ENCODE measurements around the gene RRAD. TPM values are rescaled to one million over a fixed set of nuclear protein-coding genes. Genes with fewer than 3 reads are reported as not detected.
"Not testable (repeated sequence)": the region's sequence is repeated elsewhere in the genome, so short reads cannot be mapped to it uniquely, and the experiment has no call there.

The RRAD gene, protein sequence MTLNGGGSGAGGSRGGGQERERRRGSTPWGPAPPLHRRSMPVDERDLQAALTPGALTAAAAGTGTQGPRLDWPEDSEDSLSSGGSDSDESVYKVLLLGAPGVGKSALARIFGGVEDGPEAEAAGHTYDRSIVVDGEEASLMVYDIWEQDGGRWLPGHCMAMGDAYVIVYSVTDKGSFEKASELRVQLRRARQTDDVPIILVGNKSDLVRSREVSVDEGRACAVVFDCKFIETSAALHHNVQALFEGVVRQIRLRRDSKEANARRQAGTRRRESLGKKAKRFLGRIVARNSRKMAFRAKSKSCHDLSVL
- 1.3 TPM for total RNA-seq

DNA sequence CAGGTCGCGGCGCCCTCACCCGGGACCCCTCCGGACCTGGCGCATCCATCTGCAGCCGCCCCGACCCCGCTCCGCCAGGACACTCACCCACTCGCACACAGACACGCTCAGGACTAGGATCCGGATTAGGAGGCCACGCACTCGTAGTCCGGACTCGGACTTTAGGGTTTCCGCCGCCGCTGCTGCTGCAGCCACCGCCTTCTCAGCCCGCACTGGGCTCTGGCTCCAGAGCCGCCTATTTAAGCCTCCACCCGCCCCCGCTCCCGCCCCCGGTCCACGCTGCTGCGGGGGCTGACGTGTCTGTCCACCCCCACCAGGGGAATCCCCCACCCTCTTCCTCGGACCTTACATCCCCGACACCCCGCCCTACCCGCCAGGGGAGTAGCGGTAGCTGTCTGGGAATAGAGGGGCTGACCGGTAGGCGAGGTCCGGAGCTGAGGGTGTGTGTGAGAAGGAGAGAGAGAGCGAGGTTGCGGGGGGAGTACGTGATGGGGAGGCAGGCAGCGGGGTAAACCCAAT is at the start of gene RRAD:
Gene RRAD (minus strand): TSS at position 214 of the 519 bp plus-strand sequence. CDS start 356 bp downstream, outside the sequence.
- Histone ChIP-seq H3K4me1 (ENCODE audit: insufficient read depth, low read length) (peaks cover 13% of the 10 kb centered on the region), H3K9me3 (ENCODE audit: low read depth, low read length) (no peaks in the 10 kb centered on the region), H3K4me3 (ENCODE audit: low read length) (no peak within 1 kb of the TSS), H3K27me3 (ENCODE audit: insufficient read depth, low read length) (peaks cover 29% of the 10 kb centered on the region)

DNA sequence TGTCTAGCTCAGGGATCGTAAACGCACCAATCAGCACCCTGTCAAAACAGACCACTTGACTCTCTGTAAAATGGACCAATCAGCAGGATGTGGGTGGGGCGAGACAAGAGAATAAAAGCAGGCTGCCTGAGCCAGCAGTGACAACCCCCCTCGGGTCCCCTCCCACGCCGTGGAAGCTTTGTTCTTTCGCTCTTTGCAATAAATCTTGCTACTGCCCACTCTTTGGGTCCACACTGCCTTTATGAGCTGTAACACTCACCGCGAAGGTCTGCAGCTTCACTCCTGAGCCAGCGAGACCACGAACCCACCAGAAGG is 49.6 kb upstream of the RRAD start:
- H3K27me3 ChIP-seq (ENCODE audit: insufficient read depth, low read length); H3K9me3 ChIP-seq (ENCODE audit: low read depth, low read length); H3K4me3 ChIP-seq (ENCODE audit: low read length); H3K4me1 ChIP-seq (ENCODE audit: insufficient read depth, low read length): not testable (repeated sequence)

DNA sequence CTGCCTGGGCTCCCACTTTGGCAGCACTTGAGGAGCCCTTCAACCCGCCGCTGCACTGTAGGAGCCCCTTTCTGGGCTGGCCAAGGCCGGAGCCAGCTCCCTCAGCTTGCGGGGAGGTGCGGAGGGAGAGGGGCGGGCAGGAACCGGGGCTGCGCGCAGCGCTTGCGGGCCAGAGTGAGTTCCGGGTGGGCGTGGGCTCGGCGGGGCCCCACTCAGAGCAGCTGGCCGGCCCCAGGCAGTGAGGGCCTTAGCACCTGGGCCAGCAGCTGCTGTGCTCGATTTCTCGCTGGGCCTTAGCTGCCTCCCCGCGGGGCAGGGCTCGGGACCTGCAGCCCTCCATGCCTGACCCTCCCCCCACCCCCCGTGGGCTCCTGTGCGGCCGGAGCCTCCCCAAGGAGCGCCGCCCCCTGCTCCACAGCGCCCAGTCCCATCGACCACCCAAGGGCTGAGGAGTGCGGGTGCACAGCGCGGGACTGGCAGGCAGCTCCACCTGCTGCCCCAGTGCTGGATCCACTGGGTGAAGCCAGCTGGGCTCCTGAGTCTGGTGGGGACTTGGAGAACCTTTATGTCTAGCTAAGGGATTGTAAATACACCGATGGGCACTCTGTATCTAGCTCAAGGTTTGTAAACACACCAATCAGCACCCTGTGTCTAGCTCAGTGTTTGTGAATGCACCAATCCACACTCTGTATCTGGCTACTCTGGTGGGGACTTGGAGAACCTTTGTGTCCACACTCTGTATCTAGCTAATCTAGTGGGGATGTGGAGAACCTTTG is 49.0 kb upstream of the RRAD start:
- not testable (repeated sequence) for H3K4me3 ChIP-seq (ENCODE audit: low read length); H3K4me1 ChIP-seq (ENCODE audit: insufficient read depth, low read length); H3K9me3 ChIP-seq (ENCODE audit: low read depth, low read length); H3K27me3 ChIP-seq (ENCODE audit: insufficient read depth, low read length)

DNA sequence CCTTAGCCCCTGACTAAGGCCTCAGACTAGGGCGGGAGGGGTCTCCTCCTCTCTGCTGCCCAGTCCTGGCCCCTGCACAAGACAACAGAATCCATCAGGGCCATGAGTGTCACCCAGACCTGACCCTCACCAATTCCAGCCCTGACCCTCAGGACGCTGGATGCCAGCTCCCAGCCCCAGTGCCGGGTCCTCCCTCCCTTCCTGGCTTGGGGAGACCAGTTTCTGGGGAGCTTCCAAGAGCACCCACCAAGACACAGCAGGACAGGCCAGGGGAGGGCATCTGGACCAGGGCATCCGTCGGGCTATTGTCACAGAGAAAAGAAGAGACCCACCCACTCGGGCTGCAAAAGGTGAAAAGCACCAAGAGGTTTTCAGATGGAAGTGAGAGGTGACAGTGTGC is 48.4 kb upstream of the RRAD start:
- Histone ChIP-seq H3K9me3 (ENCODE audit: low read depth, low read length) (no peaks in the 10 kb centered on the region), H3K4me3 (ENCODE audit: low read length) (no peak overlapping the region), H3K4me1 (ENCODE audit: insufficient read depth, low read length) (no peaks in the 10 kb centered on the region), H3K27me3 (ENCODE audit: insufficient read depth, low read length) (no peaks in the 10 kb centered on the region)

DNA sequence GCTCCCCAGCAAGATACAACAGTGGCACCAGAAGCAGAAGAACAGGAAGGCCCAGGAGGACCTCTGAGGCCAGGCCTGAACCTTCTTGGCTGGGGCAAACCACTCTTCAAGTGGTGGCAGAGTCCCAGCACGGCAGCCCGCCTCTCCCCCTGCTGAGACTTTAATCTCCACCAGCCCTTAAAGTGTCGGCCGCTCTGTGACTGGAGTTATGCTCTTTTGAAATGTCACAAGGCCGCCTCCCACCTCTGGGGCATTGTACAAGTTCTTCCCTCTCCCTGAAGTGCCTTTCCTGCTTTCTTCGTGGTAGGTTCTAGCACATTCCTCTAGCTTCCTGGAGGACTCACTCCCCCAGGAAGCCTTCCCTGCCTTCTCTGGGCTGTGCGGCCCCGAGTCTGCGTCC is 47.6 kb upstream of the RRAD start:
- no peaks in the 10 kb centered on the region for H3K27me3 ChIP-seq (ENCODE audit: insufficient read depth, low read length)
- no peaks in the 10 kb centered on the region for H3K4me1 ChIP-seq (ENCODE audit: insufficient read depth, low read length)
- H3K4me3 ChIP-seq (ENCODE audit: low read length) = no peak overlapping the region
- H3K9me3 ChIP-seq (ENCODE audit: low read depth, low read length) = no peaks in the 10 kb centered on the region

DNA sequence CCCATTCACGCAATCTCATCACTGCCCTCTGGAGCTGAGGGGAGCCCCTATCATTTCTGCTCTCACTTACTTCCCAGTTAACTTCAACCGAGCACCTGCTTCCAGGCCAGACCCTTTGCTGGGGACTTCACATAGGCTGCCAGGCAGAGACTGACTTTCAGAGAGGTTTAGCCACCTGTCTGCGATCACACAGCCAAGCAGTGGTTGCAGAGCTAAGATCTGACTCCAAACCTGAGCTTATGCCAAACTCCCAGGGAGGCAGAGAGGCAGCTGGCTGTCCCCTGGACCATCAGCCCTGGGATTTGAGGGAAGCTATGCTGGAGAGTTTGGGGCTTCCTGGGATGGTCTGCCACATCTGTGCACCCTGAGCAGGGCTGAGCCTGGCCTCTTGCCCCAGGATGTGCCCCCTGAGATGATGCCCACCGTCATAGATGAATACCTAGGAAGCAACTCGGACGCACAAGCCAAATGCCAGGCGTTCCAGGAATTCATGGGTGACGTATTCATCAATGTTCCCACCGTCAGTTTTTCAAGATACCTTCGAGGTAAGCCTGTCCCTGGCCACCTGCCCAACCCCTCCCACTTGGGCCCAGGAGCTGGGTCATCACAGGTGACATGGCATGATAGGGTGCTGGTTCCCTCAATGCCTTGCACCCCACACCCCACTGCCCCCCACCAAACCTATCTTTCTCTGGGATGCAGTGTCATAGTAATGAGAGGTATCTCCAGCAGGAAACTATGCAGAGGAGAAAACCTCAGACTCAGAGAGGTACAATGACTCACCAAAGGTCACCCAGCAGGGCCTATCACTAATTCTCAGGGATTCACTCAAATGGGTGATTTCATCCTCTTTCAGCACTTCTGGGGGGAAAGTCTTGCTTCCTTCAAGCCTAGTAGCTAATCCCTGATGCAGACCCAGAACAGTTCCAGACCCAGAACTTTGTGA is 45.7 kb upstream of the RRAD start:
- Histone ChIP-seq H3K4me3 (ENCODE audit: low read length) (no peak overlapping the region), H3K9me3 (ENCODE audit: low read depth, low read length) (no peaks in the 10 kb centered on the region), H3K27me3 (ENCODE audit: insufficient read depth, low read length) (no peaks in the 10 kb centered on the region), H3K4me1 (ENCODE audit: insufficient read depth, low read length) (no peaks in the 10 kb centered on the region)

DNA sequence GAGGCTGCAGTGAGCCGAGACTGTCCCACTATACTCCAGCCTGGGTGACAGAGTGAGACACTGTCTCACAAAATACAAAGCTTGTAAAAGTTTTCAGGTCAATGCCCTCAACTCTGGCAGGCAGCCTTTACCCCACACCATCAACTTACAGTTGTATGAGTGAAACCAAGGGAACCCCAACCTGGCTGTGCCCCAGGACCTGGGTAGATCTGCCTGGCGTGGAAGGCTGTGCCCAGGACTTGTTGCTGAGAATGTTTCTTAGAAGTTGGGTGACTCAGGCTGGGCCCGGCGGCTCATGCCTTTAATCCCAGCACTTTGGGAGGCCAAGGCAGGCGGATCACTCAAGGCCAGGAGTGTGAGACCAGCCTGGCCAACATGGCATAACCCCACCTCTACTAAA is 43.5 kb upstream of the RRAD start:
- Histone ChIP-seq H3K9me3 (ENCODE audit: low read depth, low read length) (no peaks in the 10 kb centered on the region), H3K4me1 (ENCODE audit: insufficient read depth, low read length) (no peaks in the 10 kb centered on the region), H3K4me3 (ENCODE audit: low read length) (no peak overlapping the region), H3K27me3 (ENCODE audit: insufficient read depth, low read length) (no peaks in the 10 kb centered on the region)

DNA sequence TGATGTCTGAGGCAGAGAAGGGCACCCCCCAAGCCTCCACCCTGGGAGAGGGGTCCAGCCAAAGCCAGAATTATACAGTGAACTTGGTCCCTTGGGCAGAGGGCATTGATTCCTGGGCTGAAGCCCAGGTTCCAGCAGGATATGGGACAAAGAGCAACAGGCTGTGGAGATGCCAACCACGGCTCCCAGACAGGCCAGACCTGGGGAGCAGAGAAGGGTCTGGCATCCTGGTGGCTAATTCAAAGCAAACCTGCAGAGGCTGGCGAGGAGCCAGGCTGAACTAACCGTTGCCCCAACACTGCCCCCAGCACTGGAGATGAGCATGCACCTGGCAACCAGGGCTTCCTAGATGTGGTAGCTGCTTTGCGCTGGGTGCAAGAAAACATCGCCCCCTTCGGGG is 38.7 kb upstream of the RRAD start:
- Histone ChIP-seq H3K9me3 (ENCODE audit: low read depth, low read length) (no peaks in the 10 kb centered on the region), H3K4me1 (ENCODE audit: insufficient read depth, low read length) (peaks cover 29% of the 10 kb centered on the region), H3K4me3 (ENCODE audit: low read length) (no peak overlapping the region), H3K27me3 (ENCODE audit: insufficient read depth, low read length) (no peaks in the 10 kb centered on the region)

DNA sequence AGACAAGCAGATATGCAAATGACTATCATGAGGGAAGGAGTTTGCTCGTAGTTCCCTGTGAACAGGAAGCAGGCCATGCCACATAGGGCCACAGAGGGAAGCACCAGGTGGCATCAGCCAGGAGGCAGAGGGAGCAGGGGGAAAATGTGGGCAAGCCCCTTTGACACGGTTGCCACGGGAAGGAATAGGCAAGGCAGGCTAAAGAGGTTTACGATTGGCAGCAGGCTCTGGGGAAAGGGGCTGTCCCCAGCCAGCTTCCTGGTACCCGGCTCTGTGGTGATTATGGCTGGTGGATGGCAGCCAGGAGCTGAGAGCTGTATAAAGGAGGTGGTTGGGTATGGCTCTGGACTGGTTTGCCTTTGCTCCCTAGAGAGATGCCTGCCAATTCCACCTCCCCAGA is 36.6 kb upstream of the RRAD start:
- H3K4me3 ChIP-seq (ENCODE audit: low read length) = no peak overlapping the region
- peaks cover 39% of the 10 kb centered on the region for H3K4me1 ChIP-seq (ENCODE audit: insufficient read depth, low read length)
- no peaks in the 10 kb centered on the region for H3K9me3 ChIP-seq (ENCODE audit: low read depth, low read length)
- H3K27me3 ChIP-seq (ENCODE audit: insufficient read depth, low read length) = no peaks in the 10 kb centered on the region

DNA sequence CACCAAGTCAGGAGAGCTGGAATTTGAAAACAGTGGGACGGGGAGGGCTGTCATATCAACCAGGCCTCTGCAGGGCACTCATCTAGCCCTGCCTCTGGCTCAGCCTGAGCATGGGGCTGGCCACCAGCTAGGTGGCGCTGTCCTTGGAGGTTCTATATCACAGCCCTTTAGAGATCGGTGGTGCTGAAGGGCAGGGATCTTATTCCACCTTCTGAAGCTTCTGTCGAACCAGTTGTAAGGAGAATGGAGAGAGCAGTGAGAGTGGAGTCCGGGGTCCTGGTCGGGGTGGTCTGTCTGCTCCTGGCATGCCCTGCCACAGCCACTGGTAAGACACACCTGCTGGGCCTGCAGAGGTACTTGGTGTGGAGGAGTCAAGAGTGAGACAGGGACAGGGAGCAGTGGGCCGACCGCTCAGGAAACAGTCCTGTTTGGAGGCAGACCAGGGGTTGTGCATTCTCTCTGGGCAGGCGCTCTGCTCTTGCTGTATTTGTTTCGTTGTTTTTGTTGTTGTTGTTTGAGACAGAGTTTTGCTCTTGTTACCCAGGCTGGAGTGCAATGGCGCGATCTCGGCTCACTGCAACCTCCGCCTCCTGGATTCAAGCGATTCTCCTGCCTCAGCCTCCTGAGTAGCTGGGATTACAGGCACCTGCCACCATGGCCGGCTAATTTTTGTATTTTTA is 35.9 kb upstream of the RRAD start, which contains the start of gene CES3:
Gene CES3 (plus strand): TSS at position 202 of the 680 bp plus-strand sequence. CDS start 42 bp downstream, at position 244.
- Histone ChIP-seq H3K4me3 (ENCODE audit: low read length) (no peak within 1 kb of the TSS), H3K4me1 (ENCODE audit: insufficient read depth, low read length) (peaks cover 39% of the 10 kb centered on the region), H3K27me3 (ENCODE audit: insufficient read depth, low read length) (no peaks in the 10 kb centered on the region), H3K9me3 (ENCODE audit: low read depth, low read length) (no peaks in the 10 kb centered on the region)

DNA sequence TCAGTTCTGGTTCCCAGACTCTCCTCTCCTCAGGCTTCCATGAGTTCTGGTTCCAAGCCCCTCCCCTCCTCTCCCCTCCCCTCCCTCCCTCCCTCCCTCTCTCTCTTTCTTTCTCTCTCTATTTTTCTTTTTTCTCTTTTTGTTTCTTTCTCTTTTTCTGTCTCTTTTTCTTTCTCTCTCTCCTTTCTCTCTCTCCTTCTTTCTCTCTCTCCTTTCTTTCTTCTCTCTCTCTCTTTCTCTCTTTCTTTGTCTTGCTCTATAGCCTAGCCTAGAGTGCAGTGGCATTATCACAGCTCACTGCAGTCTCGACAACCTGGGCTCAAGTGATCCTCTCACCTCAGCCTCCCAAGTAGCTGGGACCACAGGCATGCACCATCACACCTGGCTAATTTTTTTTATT is 34.9 kb upstream of the RRAD start:
- peaks cover 39% of the 10 kb centered on the region for H3K4me1 ChIP-seq (ENCODE audit: insufficient read depth, low read length)
- H3K4me3 ChIP-seq (ENCODE audit: low read length) = no peak overlapping the region
- H3K27me3 ChIP-seq (ENCODE audit: insufficient read depth, low read length) = no peaks in the 10 kb centered on the region
- no peaks in the 10 kb centered on the region for H3K9me3 ChIP-seq (ENCODE audit: low read depth, low read length)

DNA sequence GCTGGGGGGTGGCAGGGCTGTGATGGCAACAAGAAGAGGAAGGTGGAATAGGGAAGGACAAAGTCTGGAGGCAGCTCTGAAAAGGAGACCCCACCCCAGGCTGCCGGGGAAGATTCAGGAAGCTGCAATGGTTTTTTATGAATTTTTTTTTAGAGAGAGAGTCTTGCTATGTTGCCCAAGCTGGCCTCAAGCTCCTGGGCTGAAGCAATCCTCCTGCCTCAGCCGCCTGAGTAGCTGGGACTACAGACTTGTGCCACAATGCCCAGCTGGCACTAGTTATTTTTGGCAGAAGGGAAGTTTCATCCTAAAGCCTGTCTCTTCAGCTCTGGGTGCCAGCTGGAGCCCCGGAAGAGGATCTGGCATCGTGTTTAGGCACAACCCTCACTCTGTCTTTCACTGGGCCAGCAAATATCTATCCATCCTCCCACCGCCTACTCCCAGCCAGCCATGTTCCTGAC is 34.4 kb upstream of the RRAD start:
- Histone ChIP-seq H3K4me1 (ENCODE audit: insufficient read depth, low read length) (peaks cover 39% of the 10 kb centered on the region), H3K9me3 (ENCODE audit: low read depth, low read length) (no peaks in the 10 kb centered on the region), H3K4me3 (ENCODE audit: low read length) (no peak overlapping the region), H3K27me3 (ENCODE audit: insufficient read depth, low read length) (no peaks in the 10 kb centered on the region)

DNA sequence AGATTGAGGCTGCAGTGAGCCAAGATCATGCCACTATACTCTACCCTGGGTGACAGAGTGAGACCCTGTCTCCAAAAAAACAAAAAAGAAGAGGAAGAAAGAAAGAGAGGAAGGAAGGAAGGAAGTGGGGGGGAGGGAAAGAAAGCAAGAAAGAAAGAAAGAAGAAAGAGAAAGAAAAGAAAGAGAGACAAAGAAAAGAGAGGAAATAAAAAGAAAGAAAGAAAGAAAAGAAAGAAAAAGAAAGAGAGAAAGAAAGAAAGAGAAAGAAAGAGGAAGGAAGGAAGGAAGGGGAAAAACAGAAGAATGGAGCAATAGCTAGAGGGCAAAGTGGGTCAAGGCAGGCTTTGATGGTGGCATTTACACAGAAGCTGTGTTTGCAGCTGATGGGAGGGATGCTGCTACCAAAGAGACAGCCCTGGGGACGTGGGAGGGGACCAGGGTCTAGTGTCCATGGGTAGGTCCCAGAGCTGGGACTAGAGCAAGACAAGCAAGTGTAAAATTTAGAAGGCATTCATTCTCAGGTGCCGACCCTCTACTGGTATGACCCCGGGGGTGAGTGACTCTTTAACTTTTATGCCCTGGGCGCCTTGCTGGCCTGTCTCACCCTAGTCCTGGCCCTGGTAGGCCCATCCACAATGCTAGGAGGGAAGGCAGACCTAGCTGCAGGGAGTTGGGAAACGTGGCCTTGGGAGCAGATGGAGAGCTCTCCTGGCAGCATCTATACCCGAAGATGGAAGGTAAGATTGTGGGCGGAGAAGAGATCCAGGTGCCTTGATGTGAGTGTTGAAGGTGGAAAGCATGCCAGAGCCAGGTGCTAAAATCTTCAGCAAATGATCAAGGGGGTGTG is 33.7 kb upstream of the RRAD start:
- Histone ChIP-seq H3K27me3 (ENCODE audit: insufficient read depth, low read length) (no peaks in the 10 kb centered on the region), H3K4me1 (ENCODE audit: insufficient read depth, low read length) (peaks cover 39% of the 10 kb centered on the region), H3K9me3 (ENCODE audit: low read depth, low read length) (no peaks in the 10 kb centered on the region), H3K4me3 (ENCODE audit: low read length) (no peak overlapping the region)

DNA sequence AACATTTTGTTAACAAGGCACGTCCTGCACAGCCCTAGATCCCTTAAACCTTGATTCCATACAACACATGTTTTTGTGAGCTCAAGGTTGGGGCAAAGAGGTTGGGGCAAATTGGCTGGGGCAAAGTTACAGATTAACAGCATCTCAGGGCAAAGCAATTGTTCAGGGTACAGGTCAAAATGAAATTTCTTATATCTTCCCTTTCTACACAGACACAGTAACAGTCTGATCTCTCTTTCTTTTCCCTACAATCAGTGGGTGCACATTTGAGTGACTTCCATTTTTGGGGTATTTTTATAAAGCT is 30.8 kb upstream of the RRAD start:
- Histone ChIP-seq H3K27me3 (ENCODE audit: insufficient read depth, low read length) (peaks cover 14% of the 10 kb centered on the region), H3K4me1 (ENCODE audit: insufficient read depth, low read length) (peaks cover 30% of the 10 kb centered on the region)
- H3K4me3 ChIP-seq (ENCODE audit: low read length); H3K9me3 ChIP-seq (ENCODE audit: low read depth, low read length): not testable (repeated sequence)
